ENCODE results near the gene NID2.

- TF ChIP-seq ZNF274 (IDR thresholded peaks at IDR 0.05; ENCODE audit: low read depth, low read length) (no peak), YY1 (IDR thresholded peaks at IDR 0.05; ENCODE audit: insufficient read depth, insufficient read length) (no peak)
Measured at GRCh38 chr14:52018970-52019369, 49.9 kb downstream of the NID2 start.
